CD8-positive, alpha-beta T cell (primary cell): Measurements from ENCODE around the gene SHPK. TPM values are rescaled to one million over a fixed set of nuclear protein-coding genes. Genes with fewer than 3 reads are reported as not detected.

Experiments used
- total RNA-seq, 46 experiments: library from RNA in 2 of 46; stranded (reverse) in 2 of 46; gene quantifications; one replicate each; pipeline ENCODE4 v1.2.3 and lab custom pipeline; 2021 to 2026

SHPK gene
- total RNA-seq, 2 experiments from 2014 or later = 2.4 to 3.0 TPM

Other genes starting within 250 kb of the SHPK start
- 1 to 10 TPM in 1 of 2 experiments, under 1 TPM in 1; 0.35 to 1.0 TPM for gene OR3A2, start 249.9 kb downstream of the SHPK start, total RNA-seq
- gene OR1E1, start 237.8 kb downstream of the SHPK start, total RNA-seq = not detected
- not detected for gene OR3A3, start 224.9 kb downstream of the SHPK start, total RNA-seq
- not detected for gene OR1E2, start 202.4 kb downstream of the SHPK start, total RNA-seq
- gene SPATA22, start 164.4 kb downstream of the SHPK start, total RNA-seq = not detected
- gene ASPA, start 160.3 kb downstream of the SHPK start, total RNA-seq = not detected
- gene TRPV3, start 78.4 kb downstream of the SHPK start, total RNA-seq = under 1 TPM; 0.11 to 0.25 TPM
- 1 to 10 TPM; 1.8 to 2.6 TPM for gene TRPV1, start 26.8 kb downstream of the SHPK start, total RNA-seq
- 1 to 10 TPM; 3.1 to 4.2 TPM for gene CTNS, start 510 bp upstream of the SHPK start, total RNA-seq
- 1 to 10 TPM; 5.5 to 5.8 TPM for gene TAX1BP3, start 32.3 kb upstream of the SHPK start, total RNA-seq
- 10 to 100 TPM; 39.4 to 41.6 TPM for gene EMC6, start 32.6 kb upstream of the SHPK start, total RNA-seq
- 10 to 100 TPM; 15.3 to 18.7 TPM for gene P2RX5, start 59.9 kb upstream of the SHPK start, total RNA-seq
- gene HASPIN, start 87.7 kb upstream of the SHPK start, total RNA-seq = under 1 TPM; 0.38 to 0.58 TPM
- gene ITGAE, start 164.9 kb upstream of the SHPK start, total RNA-seq = 10 to 100 TPM; 23.0 to 25.7 TPM
- 10 to 100 TPM; 28.4 to 35.3 TPM for gene NCBP3, start 210.0 kb upstream of the SHPK start, total RNA-seq